HG03095 (cell line): ENCODE data around the gene CNOT8.
A peak's percentile ranks its signal among the peaks of the same experiment; 100 is the strongest.
"Not testable (repeated sequence)": the region's sequence is repeated elsewhere in the genome, so short reads cannot be mapped to it uniquely, and the experiment has no call there.

Experiments
- ATAC-seq: cut with Tn5 transposase; IDR thresholded peaks from one replicate; pipeline ENCODE4 v1.9.1; 2021; ENCODE audit warnings: moderate library complexity; ENCODE audit not compliant: unreplicated experiment

Gene CNOT8

DNA sequence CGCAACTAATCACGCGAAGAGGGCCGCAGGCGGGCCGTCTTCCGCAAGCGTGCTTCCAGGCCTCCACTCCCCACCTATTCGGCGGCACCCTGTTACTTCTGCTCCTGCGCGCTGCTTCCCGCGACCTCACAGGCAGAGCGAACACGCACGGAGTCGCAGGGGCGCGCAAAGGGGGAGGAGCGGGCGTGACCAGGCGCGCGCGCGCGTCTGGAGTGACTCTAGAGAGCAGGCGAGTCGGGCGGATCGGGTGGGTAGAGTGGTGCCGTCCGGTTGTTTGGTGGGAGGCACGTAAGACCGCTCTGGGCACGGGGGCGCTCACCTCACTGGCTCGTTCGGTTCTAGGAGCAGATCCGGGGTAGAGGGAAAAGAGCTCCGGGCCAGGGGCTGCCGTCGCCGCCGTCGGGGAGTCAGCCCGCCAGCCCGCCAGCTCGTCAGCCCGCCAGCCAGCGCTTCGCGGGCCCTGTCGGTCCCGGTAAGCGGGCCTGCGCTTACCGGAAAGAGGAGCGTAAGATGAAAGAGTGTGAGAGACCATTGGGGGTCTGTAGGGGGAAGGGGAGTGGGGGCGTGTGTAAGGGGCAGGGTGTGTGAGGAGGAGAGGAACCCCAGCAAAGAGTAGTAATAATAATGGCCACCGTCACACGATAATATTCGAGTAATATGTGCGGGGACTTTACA lies at the start of gene CNOT8:
CNOT8 (plus strand) TSS at position 331 of the 675 bp plus-strand sequence. CDS start 4,652 bp downstream, outside the sequence.
- peak; percentile 77 for ATAC-seq

DNA sequence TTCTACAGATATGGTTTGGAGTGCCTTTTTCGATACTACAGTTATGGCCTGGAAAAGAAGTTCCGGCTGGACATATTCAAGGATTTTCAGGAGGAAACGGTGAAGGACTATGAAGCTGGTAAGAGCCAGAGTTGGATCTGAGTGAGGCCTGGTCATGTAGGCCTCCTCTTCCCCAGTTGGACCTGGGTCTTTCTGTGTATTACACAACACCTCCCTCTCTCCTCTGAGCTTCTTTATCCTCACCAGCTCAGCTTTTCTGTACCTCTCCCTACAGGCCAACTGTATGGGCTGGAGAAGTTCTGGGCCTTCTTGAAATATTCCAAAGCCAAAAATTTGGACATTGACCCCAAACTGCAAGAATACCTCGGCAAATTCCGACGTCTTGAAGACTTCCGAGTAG lies 47.2 kb upstream of the CNOT8 start:
- ATAC-seq, result no peak

- ATAC-seq, result no peak
Observed at GRCh38 chr5:154811653-154812465, 46.6 kb upstream of the CNOT8 start.

- ATAC-seq, result no peak
Observed at GRCh38 chr5:154813158-154813557, 45.3 kb upstream of the CNOT8 start.

DNA sequence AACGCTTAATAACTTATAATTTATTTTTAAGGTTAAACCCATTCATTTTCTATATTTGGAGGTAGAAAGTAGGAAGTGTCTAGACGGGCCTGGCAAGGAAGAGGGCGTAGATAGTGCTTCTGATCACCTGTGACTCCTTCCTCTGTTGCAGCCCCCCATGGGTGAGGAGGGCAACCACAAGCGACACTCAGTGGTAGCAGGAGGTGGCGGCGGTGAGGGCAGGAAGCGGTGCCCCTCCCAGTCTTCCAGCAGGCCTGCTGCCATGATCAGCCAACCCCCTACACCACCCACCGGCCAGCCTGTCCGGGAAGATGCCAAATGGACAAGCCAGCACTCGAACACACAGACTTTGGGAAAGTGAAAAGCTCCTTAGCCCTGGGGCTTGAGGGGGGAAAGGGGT lies 44.7 kb upstream of the CNOT8 start:
- no peak for ATAC-seq

DNA sequence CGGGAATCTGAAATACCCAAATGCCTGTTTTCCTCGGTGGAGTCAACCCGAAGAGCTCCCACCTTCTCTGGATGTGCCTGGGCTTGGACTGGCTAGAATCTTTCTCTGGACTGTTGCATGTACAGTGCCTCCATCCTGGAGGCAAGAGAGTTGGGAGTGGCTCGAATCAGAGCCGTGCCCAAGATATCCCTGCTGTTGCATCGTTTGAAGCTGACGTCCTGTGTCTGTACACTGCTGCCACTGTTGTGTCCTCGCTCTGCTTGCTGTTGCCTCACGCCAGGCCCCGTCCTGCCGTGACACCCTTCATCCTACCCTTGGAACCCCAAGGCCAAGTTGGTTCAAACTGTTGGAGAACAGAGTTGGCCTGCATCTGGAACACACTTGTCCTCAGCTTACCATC lies 43.4 kb upstream of the CNOT8 start:
- no peak for ATAC-seq

DNA sequence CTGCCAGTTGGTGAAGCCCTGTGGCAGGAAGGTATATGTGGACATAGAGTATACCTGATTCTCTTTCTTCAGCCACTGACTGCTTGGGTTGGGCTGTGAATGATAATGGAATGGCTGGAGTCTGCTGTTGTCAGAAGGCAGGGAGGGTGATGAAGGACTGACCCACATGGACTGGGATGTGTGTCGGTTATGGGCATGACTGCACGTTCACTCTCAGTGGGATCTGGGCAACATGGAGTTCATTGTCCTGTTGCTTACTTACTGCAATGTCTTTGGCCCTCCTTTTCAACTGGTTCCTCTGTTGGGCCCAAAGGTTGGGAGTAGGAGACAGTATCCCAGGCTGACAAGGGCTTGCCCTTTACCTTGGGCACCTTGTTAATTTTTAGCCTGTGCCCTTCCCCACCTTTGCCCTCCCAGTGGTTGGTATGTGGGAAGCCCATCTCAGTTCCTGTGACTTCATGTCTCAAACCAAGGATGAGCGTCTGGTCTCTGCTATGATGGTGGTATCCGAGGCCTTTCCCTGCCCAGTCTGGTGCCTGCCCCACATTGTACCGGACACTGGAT lies 42.7 kb upstream of the CNOT8 start:
- no peak for ATAC-seq

DNA sequence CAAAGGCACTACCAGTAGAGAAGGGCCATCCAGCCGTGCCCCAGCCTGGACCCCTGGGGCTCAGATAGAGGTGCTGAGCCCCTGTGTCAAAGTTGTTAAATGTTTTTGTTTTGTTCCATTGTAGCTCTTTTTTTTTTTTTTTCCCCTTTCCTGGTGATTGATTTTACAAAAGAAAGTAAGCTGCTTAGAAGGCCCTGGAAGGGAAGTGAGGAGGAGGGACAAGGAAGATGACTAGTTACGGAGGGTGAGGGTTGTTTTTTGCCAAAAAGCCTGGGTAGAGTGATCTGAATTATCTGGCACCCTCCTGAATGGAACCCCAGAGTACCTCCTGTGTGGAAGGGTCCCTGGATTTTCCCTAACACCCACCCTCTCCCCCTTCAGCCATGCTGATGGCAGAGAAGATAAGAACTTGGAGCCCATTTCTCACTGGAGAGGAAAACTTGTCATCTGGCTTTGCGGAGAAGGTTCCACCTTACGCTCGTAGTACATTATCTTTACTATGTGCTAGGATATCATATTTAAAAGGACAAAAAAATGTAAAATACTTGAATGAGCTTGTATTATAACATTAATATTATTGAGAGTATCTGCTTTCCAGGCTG lies 41.4 kb upstream of the CNOT8 start:
- ATAC-seq, result no peak

DNA sequence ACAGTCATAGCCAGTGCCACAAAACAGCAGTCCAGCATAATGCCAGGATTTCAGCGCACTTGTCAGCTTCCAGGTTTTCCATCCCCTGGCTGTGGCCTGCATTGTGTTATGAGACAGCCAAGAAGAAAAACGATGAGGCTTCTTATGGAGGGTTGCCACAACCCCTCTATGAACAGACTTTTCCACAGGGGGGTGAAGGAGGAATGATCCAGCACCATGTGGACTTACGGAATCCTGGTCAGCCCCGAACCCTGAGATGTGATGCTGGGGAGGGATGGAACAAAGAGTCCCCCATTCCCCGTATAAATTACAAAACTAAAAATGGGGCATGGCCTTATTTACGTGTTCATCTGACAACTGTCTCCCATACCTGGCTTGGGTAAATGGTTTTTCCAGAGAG lies 40.6 kb upstream of the CNOT8 start:
- no peak for ATAC-seq

- no peak for ATAC-seq
Observed at GRCh38 chr5:154818471-154819116, 39.8 kb upstream of the CNOT8 start.

DNA sequence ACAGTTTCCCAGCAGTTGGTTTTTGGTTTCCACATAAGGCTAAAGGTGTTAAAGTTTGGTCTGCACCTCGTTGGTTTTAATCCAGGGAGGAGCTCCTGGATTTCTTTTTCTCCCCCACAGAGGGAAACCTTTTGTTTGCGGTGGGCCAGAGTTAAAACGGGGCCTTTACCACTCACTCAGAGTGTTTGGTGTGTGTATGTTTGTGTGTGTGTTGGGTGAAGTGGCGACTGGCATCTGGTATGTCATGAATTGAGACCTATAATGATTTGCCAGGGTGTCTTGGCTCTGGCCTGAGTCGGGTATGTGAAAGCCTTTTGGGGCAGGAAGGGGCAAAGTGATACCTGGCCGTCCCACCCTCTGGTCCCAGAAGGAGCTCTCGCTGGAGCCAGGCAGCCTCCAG lies 38.9 kb upstream of the CNOT8 start:
- no peak for ATAC-seq

- no peak for ATAC-seq
Observed at GRCh38 chr5:154820383-154820782, 38.0 kb upstream of the CNOT8 start.

DNA sequence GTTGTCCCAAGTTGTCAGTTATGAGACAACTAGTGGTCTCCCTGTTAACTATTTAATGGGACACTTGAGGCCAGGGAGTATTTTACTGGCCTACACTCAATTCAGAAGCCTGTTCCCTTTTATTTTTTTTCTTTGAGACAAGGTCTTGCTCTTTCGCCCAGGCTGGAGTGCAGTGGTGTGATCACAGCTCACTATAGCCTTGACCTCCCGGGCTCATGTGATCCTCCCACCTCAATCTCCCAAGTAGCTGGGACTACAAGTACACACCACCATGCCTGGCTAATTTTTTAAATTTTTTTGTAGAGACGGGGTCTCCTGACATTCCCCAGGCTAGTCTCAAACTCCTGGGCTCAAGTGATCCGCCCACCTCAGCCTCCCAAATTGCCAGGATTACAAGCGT lies 35.5 kb upstream of the CNOT8 start:
- ATAC-seq, result not testable (repeated sequence)

- no peak for ATAC-seq
Observed at GRCh38 chr5:154823605-154824004, 34.8 kb upstream of the CNOT8 start.

DNA sequence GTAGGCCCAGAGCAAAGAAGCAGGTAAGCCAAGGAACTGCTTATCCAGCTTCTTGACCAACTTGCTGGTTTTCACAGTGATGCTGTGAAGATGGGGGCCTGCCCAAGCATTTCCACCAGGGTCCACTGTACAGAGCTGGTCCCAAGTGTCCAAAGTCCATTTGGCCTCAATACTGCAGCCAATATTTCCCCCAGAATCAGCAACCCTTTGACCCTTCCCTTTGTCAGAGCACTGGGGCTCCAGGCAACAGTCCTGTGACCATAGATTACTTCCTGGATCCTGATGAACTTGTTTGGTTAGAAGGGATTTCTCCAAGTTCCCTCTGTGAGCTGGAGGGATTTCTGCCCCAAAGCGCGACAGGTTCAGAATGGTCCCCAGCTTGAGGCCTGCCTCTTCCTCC lies 34.4 kb upstream of the CNOT8 start:
- ATAC-seq, result no peak

DNA sequence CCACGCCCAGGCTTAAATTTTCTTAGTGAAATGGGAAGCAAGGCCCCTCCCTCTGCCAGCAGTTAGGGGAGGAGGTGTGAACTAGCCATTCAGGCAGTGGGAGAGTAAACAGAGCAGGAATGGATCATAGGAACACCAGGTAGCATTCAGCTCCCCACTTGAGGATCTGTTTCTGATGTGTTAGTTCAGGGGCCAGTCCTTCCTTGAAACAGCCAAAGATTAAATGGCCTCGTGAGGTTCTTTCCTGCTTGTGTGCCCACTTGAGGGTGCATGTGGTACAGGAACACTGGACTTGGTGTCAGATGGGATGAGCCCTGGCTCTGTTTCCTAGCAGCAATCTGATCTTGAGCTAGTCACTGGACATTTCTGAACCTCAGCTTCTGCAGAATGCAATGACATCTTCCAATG lies 29.2 kb upstream of the CNOT8 start:
- no peak for ATAC-seq

DNA sequence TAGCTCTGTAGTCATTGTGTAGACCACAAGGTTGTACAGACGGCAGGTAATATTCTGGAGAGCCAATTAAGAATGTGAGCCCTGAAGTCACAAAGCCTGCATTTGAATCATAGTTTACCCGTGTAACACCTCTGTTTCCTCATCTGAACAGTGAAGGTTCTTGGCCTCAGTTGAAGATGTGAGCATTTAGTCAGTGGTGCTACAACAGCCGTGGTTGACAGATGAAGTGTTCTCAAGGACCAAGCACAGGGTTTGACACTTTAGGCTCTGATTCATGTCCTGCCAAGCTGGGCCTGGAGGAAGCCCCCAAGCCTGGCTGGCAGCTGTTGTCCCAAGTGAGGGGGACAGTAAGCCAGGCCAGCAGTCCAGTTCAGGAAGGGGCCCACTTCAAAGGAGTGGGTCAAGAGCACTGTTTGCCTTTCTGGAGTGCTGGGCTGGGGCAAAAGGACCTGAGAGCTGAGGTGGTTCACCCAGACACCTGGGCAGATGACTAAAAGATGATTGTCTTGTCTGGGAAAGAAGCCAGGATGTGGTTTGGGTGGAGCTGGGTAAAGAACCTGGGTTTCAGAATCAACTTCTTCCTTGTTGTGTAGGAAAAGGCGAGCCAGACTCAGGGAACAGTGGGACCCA lies 28.7 kb upstream of the CNOT8 start:
- ATAC-seq, result no peak

GRCh38 chr5:154830219-154830595 lies 28.2 kb upstream of the CNOT8 start:
- no peak for ATAC-seq

GRCh38 chr5:154830596-154830995 lies 27.8 kb upstream of the CNOT8 start:
- ATAC-seq, result no peak

DNA sequence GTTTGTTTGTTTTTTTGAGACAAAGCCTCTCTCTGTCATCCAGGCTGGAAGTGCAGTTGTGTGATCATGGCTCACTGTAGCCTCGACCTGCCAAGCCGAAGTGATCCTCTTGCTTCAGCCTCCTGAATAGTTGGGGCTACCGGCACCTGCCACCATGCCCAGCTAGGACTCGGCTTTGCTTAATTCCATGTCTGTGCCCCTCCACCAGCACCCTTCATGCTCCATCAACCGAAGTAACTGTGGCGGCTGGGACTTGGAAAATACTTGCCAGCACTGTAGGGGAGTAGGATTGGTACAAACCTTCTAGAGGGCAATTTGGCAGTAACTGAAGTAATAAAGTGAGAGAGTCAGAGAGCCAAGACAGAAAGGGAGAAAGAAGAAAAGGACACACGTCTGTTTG lies 27.0 kb upstream of the CNOT8 start:
- no peak for ATAC-seq

DNA sequence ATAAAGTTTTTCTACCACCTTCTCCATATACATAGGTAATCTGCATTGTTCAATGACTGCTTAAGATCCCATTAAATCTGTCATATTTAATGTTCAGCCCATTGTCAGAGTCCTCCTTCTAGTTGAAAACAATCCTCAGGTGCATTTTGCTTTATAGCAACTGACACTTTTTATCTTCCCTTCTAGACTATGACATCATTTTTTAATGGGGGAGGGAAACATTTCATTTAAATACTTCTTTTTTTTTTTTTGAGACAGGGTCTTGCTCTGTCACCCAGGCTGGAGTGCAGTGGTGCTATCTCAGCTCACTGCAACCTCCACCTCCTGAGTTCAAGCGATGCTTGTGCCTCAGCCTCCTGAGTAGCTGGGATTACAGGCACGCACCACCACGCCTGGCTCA lies 25.6 kb upstream of the CNOT8 start:
- not testable (repeated sequence) for ATAC-seq
